ENCODE measurements around the gene PLK2.

GRCh38 chr5:58412081-58412480 lies 47.8 kb downstream of the PLK2 start:
- TF ChIP-seq CTCF (IDR thresholded peaks at IDR 0.05) (no peak), EHMT2 (IDR thresholded peaks at IDR 0.05; ENCODE audit: low read depth) (no peak), TP53 (CRISPR knock-in tag; IDR thresholded peaks at IDR 0.05) (no peak), ELK1 (IDR thresholded peaks at IDR 0.05; ENCODE audit: low read depth, low read length) (no peak)

Measured in A549 (cell line).